GM10248 (cell line): ENCODE measurements around the gene NUP93.

ENCODE experiments used
- CTCF ChIA-PET: fragments of 300-600 bp; sonication (Branson Sonifier 250); formaldehyde crosslinking; extraction: SDS; loops from one replicate; lab custom pipeline; 2021; ENCODE audit warnings: antibody characterized with exemption; lab: Yijun Ruan, JAX
- POLR2A ChIA-PET: fragments of 350-650 bp; sonication (Branson Sonifier 250); formaldehyde crosslinking; extraction: SDS; loops from one replicate; lab custom pipeline; 2020; ENCODE audit warnings: antibody characterized with exemption; lab: Yijun Ruan, JAX
- DNase-seq: peaks from one replicate; pipeline ENCODE4 v3.0.0; 2012; ENCODE audit errors: extremely low spot score
- TF ChIP-seq, protein P1 (sequence below): IDR thresholded peaks from 2 replicates; pipeline ENCODE4 v1.5.1; 2012; ENCODE audit warnings: mild to moderate bottlenecking, low read depth; ENCODE audit errors: extremely low read depth, missing control alignments, control extremely low read depth

Gene NUP93

DNA sequence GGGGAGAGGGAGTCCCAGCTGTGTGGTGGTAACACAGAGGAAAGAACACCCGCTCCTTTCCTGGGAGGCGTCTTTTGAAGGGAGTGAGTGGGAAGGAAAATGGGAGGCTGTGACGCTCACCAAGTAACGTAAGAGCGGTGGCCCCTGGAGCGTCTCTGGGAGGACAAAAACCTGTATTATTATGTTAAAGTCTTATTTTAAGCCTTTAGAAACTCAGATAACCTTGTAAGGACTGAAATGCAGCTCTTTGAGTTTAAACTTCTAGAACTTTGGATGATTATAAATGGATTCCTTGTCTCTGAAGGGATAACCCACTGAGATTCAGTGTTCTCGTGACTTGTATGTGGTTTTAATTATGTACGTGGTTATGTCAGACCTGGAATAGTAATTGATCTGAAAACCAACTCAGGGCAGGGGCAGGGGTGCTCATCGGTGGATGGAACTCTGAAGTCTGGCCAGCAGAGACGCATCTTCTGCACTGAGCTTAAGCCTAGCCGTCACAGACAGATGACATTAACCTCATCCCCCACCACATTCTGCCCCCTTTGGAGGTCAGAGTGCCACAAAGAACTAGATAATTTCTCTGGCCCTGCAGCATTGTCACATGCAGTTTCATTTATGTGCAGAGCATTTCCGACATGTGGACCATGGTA is 93.3 kb downstream of the NUP93 start:
- TF ChIP-seq, protein P1, sequence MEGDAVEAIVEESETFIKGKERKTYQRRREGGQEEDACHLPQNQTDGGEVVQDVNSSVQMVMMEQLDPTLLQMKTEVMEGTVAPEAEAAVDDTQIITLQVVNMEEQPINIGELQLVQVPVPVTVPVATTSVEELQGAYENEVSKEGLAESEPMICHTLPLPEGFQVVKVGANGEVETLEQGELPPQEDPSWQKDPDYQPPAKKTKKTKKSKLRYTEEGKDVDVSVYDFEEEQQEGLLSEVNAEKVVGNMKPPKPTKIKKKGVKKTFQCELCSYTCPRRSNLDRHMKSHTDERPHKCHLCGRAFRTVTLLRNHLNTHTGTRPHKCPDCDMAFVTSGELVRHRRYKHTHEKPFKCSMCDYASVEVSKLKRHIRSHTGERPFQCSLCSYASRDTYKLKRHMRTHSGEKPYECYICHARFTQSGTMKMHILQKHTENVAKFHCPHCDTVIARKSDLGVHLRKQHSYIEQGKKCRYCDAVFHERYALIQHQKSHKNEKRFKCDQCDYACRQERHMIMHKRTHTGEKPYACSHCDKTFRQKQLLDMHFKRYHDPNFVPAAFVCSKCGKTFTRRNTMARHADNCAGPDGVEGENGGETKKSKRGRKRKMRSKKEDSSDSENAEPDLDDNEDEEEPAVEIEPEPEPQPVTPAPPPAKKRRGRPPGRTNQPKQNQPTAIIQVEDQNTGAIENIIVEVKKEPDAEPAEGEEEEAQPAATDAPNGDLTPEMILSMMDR = no peak
- ChIA-PET POLR2A (no interaction called here), CTCF (interaction anchor here (0.8 to 1.0 kb wide), 2 partner anchors 25 to 30 kb away, joined by 3 read pairs; no protein-coding TSS in a partner anchor)
- no peak for DNase-seq

DNA sequence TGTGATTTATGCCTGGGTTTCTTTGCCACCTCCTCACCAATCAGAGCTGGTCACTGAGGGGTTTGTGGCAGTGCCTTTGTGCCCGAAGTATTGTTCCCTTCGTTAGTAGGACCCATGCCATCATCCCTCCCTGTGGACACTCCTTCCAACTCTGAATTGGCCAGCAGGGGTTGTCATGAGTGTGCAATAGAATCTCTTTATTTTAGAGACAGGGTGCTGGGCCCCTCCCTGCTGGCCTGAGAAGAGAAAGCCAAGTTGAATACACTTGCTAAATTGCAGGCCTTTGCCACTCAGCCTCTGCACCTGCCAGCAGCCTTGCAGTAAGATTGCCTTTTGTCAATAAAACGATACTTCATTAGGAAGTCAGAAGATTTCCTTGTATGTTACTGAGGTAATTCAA is 94.4 kb downstream of the NUP93 start:
- ChIA-PET POLR2A (no interaction called here), CTCF (interaction anchor here (0.6 to 1.1 kb wide), 3 partner anchors 9 to 386 kb away, joined by 3 to 4 read pairs (median 3); no protein-coding TSS in a partner anchor)
- DNase-seq = no peak
- TF ChIP-seq, protein P1 = no peak

DNA sequence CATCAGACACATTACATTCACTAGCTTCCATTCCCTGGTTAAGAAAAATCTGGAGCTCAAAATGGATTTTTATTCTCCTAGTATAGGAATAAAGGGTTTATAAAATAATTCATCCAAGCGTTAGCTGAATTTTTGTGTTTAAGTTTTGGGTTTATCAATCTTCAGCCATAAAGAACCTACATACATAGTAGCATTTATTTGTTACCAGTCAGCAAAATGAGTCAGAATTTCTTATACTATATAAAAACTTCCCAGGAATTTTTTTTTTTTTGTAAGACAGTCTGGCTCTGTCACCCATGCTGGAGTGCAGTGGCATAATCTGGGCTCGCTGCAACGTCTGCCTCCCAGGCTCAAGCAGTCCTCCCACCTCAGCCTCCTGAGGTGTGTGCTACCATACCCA is 94.9 kb downstream of the NUP93 start:
- ChIA-PET CTCF (interaction anchor here (0.6 to 1.1 kb wide), 3 partner anchors 10 to 386 kb away, joined by 3 to 4 read pairs (median 3); no protein-coding TSS in a partner anchor), POLR2A (no interaction called here)
- TF ChIP-seq, protein P1 = no peak
- no peak for DNase-seq

DNA sequence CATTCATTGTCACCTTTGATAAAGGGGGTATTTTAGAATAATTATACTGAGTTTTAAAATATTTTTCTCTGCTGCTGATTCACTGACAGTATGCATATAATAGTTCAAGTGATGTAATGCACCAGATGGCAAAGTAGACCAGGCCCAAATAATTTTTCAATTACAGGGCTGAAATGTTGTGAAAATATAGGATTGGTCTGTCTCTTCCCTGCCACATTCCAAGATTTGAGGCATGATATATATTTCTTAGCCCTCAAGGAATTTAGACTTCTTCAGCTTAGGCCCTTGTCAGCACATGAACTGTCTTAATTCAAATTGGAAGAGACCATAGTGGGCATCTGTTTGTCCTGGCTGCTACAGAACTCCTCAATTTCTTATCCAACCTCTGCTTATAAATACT is 95.9 kb downstream of the NUP93 start:
- POLR2A ChIA-PET = no interaction called here
- TF ChIP-seq, protein P1 = no peak
- no peak for DNase-seq
- CTCF ChIA-PET = no interaction called here

DNA sequence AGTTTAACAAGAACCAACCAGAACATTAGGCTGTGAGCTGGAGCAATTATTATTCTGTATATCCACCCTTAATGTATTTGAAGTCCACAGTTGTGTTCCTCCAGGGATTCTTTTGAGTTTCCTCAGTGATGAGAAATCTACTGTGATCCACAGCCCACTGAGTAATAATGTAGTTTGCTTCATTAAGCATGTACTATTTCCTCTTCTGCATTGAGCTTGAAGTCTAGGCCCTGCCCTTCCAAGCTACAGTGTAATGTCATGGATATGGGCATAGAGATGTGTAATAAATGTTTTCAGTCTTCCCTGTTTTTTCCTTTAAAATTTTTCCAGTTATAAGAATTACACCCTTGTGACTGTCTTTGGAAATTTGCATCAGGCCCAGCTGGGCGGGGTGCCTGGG is 98.7 kb downstream of the NUP93 start:
- POLR2A ChIA-PET = no interaction called here
- TF ChIP-seq, protein P1 = no peak
- CTCF ChIA-PET = interaction anchor here (1.0 to 3.5 kb wide), 4 partner anchors 11 to 135 kb away, joined by 3 to 13 read pairs (median 6); no protein-coding TSS in a partner anchor
- DNase-seq = no peak

DNA sequence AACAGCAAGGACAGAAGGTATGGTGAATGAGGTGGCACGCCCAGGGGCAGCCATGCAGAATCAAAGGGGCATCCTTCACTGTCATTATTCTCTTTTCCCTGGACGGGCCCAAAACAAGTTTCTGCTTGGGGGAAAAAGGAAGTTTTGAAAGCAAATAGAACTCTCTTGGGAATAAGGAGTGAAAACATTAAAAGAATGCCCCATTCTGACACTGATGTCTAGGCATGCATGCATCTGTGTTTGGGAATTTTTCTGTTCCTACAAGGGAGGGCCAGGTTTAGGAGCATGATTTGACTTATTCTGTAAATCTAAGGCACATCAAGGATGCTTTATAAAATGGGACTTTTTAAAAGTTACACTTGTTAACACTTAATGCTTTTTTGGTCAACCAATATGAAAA is 100.7 kb downstream of the NUP93 start:
- no peak for DNase-seq
- ChIA-PET CTCF (interaction anchor here (0.9 to 3.5 kb wide), 4 partner anchors 8 to 38 kb away, joined by 3 to 13 read pairs (median 6); no protein-coding TSS in a partner anchor), POLR2A (no interaction called here)
- TF ChIP-seq, protein P1 = no peak
